HG02885 (cell line): ENCODE results near the gene WDR59.

ENCODE experiments used
- ATAC-seq: cut with Tn5 transposase; IDR thresholded peaks from one replicate; pipeline ENCODE4 v1.9.1; 2021; ENCODE audit warnings: mild to moderate bottlenecking; ENCODE audit not compliant: unreplicated experiment, poor library complexity

The WDR59 gene

GRCh38 chr16:74831467-74831866 is 153.5 kb downstream of the WDR59 start:
- no peak for ATAC-seq

- no peak for ATAC-seq
These were observed 154.3 kb downstream of the WDR59 start for GRCh38 chr16:74830648-74831047.

GRCh38 chr16:74829637-74830036 is 155.3 kb downstream of the WDR59 start:
- no peak for ATAC-seq

GRCh38 chr16:74825941-74826340 is 159.0 kb downstream of the WDR59 start:
- no peak for ATAC-seq

GRCh38 chr16:74825016-74825415 is 159.9 kb downstream of the WDR59 start:
- no peak for ATAC-seq
